Mammary epithelial cell (primary cell): ENCODE data around the gene ARID1B.

ENCODE experiments used
- EZH2 ChIP-seq: IDR thresholded peaks from 2 replicates; pipeline ENCODE4 v1.6.1; 2012; ENCODE audit warnings: low read length, inconsistent platforms, borderline replicate concordance
- TF ChIP-seq, protein P1 (sequence below), 2 donors: IDR thresholded peaks in 1 of 2; conservative IDR thresholded peaks in 1 of 2; 2 replicates each; pipeline ENCODE4 v1.5.1; 2011 to 2012; ENCODE audit warnings: inconsistent platforms in 2 of 2, low read length in 2 of 2, mild to moderate bottlenecking in 2 of 2, control low read depth in 1 of 2, low read depth in 1 of 2; ENCODE audit not compliant: insufficient read depth in 1 of 2; ENCODE audit errors: extremely low read depth in 1 of 2

GRCh38 chr6:157161912-157162311, 384.7 kb downstream of the ARID1B start:
- TF ChIP-seq, protein P1, sequence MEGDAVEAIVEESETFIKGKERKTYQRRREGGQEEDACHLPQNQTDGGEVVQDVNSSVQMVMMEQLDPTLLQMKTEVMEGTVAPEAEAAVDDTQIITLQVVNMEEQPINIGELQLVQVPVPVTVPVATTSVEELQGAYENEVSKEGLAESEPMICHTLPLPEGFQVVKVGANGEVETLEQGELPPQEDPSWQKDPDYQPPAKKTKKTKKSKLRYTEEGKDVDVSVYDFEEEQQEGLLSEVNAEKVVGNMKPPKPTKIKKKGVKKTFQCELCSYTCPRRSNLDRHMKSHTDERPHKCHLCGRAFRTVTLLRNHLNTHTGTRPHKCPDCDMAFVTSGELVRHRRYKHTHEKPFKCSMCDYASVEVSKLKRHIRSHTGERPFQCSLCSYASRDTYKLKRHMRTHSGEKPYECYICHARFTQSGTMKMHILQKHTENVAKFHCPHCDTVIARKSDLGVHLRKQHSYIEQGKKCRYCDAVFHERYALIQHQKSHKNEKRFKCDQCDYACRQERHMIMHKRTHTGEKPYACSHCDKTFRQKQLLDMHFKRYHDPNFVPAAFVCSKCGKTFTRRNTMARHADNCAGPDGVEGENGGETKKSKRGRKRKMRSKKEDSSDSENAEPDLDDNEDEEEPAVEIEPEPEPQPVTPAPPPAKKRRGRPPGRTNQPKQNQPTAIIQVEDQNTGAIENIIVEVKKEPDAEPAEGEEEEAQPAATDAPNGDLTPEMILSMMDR (conservative IDR thresholded peaks at IDR 0.05 in 1 of 2, IDR thresholded peaks at IDR 0.05 in 1 of 2; ENCODE audit: extremely low read depth in 1 of 2, insufficient read depth in 1 of 2, low read depth in 1 of 2, low read length in 2 of 2) = no peak
- no peak for TF ChIP-seq EZH2
